ENCODE data around the gene VOPP1. TPM values are rescaled to one million over a fixed set of nuclear protein-coding genes. Genes with fewer than 3 reads are reported as not detected.

The VOPP1 gene
- total and polyA plus RNA-seq, 10 of the 15 experiments (the other 5 are each of a cell fraction or from before 2014, with no cell fraction given), result 32.8 to 206 (median 129) TPM

DNA sequence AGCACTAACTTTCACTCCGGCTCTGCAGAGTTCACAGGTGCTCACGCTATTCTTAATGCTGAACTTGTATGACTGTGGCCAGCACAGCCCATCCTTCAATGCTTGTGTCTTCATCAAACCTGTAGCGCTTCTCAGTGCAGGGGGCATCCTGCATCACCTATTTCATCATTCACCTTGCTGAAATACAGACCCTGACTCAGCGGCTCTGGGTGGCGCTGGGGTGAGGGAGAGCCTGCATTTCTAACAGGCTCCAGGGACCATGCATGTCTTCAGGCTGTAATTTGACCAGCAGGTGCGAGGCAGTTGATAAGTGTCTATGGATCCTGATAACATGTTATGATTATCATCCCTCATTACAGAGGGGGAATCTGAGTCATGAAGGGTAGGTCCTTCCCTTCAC lies 89.3 kb downstream of the VOPP1 start:
- no peak overlapping the region for H3K4me3 ChIP-seq
- in situ Hi-C loops (cut with MboI), result no loop called here
- intact Hi-C loops (cut with micrococcal nuclease; ENCODE audit: unreplicated experiment), result no loop called here
- 0 out of 2 replicates have a peak, but pooled peaks cover 3% of the 10 kb centered on the region for H4K20me1 ChIP-seq (ENCODE audit: control insufficient read depth, insufficient read depth)
- CTCF ChIA-PET, result no interaction called here
- FAIRE-seq, result no peak
- ATAC-seq, result no peak; the same call in 2 of the 3 replicates
- POLR2A ChIA-PET, result no interaction called here
- H3K9me3 ChIP-seq (replicated peaks; ENCODE audit: control insufficient read depth, insufficient read depth, low read length), result no peaks in the 10 kb centered on the region
- H3K9ac ChIP-seq (ENCODE audit: control insufficient read depth, insufficient read depth, low read length), result no peak overlapping the region
- H2AFZ ChIP-seq (ENCODE audit: control insufficient read depth, low read depth, low read length), result no peak overlapping the region
- SMC1A ChIA-PET (ENCODE audit: uncharacterized antibody, unreplicated experiment), result interaction anchor here (0.6 to 1.0 kb wide), 2 partner anchors 32 to 115 kb away, joined by 3 read pairs; no protein-coding TSS in a partner anchor
- no peak overlapping the region; the same call in 1 of the 2 replicates for H3K27ac ChIP-seq (ENCODE audit: control insufficient read depth, insufficient read depth)
- RAD21 ChIA-PET (ENCODE audit: unreplicated experiment), result no interaction called here
- 100% methylated on average over 6 of the region's 6 CpGs for whole genome bisulfite sequencing (ENCODE audit: insufficient coverage, insufficient replicate concordance, low lambda C conversion rate, missing lambda C conversion rate)
- no peaks in the 10 kb centered on the region for H3K27me3 ChIP-seq (replicated peaks in 1 of 2; ENCODE audit: control insufficient read depth in 2 of 2, insufficient read depth in 2 of 2, low read length in 1 of 2)
- H3K79me2 ChIP-seq (ENCODE audit: control insufficient read depth, insufficient read depth, low read length), result peaks cover 5% of the 10 kb centered on the region
- peaks cover 7% of the 10 kb centered on the region for H3K4me1 ChIP-seq (ENCODE audit: control insufficient read depth, insufficient read depth, low read length)
- peaks cover 29% of the 10 kb centered on the region in 2 experiments; a peak in 3 of 4 replicates for H3K36me3 ChIP-seq (ENCODE audit: control insufficient read depth in 2 of 2, insufficient read depth in 2 of 2, low read length in 1 of 2)
- BruUV-seq (replicated peaks), result no TSS peak
- DNase-seq (ENCODE audit: low read depth, low spot score), result no peak
- H3K4me2 ChIP-seq (ENCODE audit: control insufficient read depth, insufficient read depth), result no peak overlapping the region
- TF ChIP-seq, protein P1, sequence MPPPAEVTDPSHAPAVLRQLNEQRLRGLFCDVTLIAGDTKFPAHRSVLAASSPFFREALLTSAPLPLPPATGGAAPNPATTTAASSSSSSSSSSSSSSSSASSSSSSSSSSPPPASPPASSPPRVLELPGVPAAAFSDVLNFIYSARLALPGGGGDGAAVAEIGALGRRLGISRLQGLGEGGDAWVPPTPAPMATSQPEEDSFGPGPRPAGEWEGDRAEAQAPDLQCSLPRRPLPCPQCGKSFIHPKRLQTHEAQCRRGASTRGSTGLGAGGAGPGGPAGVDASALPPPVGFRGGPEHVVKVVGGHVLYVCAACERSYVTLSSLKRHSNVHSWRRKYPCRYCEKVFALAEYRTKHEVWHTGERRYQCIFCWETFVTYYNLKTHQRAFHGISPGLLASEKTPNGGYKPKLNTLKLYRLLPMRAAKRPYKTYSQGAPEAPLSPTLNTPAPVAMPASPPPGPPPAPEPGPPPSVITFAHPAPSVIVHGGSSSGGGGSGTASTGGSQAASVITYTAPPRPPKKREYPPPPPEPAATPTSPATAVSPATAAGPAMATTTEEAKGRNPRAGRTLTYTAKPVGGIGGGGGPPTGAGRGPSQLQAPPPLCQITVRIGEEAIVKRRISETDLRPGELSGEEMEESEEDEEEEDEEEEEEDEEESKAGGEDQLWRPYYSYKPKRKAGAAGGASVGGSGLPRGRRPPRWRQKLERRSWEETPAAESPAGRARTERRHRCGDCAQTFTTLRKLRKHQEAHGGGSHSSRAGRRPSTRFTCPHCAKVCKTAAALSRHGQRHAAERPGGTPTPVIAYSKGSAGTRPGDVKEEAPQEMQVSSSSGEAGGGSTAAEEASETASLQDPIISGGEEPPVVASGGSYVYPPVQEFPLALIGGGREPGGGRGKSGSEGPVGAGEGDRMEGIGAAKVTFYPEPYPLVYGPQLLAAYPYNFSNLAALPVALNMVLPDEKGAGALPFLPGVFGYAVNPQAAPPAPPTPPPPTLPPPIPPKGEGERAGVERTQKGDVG (CRISPR knock-in tag; IDR thresholded peaks at IDR 0.05), result no peak
- TF ChIP-seq, protein P2, sequence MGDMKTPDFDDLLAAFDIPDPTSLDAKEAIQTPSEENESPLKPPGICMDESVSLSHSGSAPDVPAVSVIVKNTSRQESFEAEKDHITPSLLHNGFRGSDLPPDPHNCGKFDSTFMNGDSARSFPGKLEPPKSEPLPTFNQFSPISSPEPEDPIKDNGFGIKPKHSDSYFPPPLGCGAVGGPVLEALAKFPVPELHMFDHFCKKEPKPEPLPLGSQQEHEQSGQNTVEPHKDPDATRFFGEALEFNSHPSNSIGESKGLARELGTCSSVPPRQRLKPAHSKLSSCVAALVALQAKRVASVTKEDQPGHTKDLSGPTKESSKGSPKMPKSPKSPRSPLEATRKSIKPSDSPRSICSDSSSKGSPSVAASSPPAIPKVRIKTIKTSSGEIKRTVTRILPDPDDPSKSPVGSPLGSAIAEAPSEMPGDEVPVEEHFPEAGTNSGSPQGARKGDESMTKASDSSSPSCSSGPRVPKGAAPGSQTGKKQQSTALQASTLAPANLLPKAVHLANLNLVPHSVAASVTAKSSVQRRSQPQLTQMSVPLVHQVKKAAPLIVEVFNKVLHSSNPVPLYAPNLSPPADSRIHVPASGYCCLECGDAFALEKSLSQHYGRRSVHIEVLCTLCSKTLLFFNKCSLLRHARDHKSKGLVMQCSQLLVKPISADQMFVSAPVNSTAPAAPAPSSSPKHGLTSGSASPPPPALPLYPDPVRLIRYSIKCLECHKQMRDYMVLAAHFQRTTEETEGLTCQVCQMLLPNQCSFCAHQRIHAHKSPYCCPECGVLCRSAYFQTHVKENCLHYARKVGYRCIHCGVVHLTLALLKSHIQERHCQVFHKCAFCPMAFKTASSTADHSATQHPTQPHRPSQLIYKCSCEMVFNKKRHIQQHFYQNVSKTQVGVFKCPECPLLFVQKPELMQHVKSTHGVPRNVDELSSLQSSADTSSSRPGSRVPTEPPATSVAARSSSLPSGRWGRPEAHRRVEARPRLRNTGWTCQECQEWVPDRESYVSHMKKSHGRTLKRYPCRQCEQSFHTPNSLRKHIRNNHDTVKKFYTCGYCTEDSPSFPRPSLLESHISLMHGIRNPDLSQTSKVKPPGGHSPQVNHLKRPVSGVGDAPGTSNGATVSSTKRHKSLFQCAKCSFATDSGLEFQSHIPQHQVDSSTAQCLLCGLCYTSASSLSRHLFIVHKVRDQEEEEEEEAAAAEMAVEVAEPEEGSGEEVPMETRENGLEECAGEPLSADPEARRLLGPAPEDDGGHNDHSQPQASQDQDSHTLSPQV (IDR thresholded peaks at IDR 0.05), result no peak
- TF ChIP-seq, protein P3, sequence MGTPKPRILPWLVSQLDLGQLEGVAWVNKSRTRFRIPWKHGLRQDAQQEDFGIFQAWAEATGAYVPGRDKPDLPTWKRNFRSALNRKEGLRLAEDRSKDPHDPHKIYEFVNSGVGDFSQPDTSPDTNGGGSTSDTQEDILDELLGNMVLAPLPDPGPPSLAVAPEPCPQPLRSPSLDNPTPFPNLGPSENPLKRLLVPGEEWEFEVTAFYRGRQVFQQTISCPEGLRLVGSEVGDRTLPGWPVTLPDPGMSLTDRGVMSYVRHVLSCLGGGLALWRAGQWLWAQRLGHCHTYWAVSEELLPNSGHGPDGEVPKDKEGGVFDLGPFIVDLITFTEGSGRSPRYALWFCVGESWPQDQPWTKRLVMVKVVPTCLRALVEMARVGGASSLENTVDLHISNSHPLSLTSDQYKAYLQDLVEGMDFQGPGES (IDR thresholded peaks at IDR 0.05), result no peak
- TF ChIP-seq BMI1 (IDR thresholded peaks at IDR 0.05; ENCODE audit: borderline replicate concordance) (no peak), EGR1 (IDR thresholded peaks at IDR 0.05; ENCODE audit: borderline replicate concordance in 1 of 2, low read depth in 2 of 2, low read length in 2 of 2) (no peak), MXI1 (IDR thresholded peaks at IDR 0.05; ENCODE audit: low read depth, low read length) (no peak), SMC3 (IDR thresholded peaks at IDR 0.05; ENCODE audit: borderline replicate concordance, low read length) (no peak), ESRRA (IDR thresholded peaks at IDR 0.05; ENCODE audit: low read length) (no peak), ZNF217 (IDR thresholded peaks at IDR 0.05) (no peak), KLF5 (IDR thresholded peaks at IDR 0.05; ENCODE audit: partially characterized antibody) (no peak), BCL11A (IDR thresholded peaks at IDR 0.05; ENCODE audit: low read depth, low read length) (no peak), SMAD5 (IDR thresholded peaks at IDR 0.05; ENCODE audit: low read depth) (no peak), DPF2 (IDR thresholded peaks at IDR 0.05) (no peak)
- TF ChIP-seq, protein P4, sequence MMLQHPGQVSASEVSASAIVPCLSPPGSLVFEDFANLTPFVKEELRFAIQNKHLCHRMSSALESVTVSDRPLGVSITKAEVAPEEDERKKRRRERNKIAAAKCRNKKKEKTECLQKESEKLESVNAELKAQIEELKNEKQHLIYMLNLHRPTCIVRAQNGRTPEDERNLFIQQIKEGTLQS (IDR thresholded peaks at IDR 0.05; ENCODE audit: borderline replicate concordance, extremely low read depth, low read depth, low read length), result no peak
